Measurements from ENCODE around the gene FHIT.

The FHIT gene

DNA sequence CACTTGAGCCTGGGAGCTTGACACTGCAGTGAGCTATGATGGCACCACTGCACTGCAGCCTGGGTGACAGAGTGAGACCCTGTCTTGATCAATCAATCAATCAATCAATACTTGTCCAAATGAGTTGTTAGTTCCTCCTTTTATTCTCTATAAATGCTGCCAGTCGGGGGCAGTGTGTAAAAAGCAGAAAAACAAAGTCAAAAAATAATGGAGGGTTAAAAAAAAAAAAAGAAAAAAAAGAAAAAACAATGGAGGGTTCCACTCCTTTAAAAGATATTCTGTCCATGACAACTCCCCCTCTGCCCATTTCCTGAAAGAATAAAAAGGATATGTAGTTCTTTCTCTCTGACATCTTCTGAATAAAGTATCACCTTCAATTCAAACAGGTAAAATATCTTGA, 1068.6 kb downstream of the FHIT start:
- H3K4me3 ChIP-seq (ENCODE audit: low read depth, low read length) = no peak overlapping the region
- TF ChIP-seq CTCF (IDR thresholded peaks at IDR 0.05; ENCODE audit: borderline replicate concordance, insufficient read depth, low read depth, low read length) = no peak

- no peak for TF ChIP-seq CTCF (IDR thresholded peaks at IDR 0.05; ENCODE audit: borderline replicate concordance, insufficient read depth, low read depth, low read length)
- H3K4me3 ChIP-seq (ENCODE audit: low read depth, low read length) = no peak overlapping the region
Observed at GRCh38 chr3:60178931-60179653, 1072.2 kb downstream of the FHIT start.

GRCh38 chr3:60177726-60178125, 1073.5 kb downstream of the FHIT start:
- TF ChIP-seq CTCF (IDR thresholded peaks at IDR 0.05; ENCODE audit: borderline replicate concordance, insufficient read depth, low read depth, low read length) = no peak
- no peak overlapping the region for H3K4me3 ChIP-seq (ENCODE audit: low read depth, low read length)

DNA sequence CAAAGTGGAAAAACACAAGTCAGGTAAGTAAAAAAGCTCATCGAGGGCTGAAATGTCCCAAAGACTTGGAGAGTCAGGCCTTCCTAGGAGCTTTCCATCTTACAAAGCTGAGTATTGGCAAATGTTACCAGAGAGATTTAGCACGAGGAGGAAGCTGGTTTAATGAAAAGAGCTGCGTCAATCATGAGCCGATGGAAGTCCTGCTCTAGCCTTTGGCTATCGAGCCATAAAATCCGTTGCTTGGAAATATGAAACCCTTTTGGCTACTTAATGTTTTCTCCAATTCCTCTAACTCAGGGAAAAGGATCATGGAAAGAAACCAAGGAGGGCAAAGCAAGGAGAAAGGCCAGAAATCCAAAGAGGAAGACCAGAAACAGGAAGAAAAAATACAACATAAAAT, 1074.6 kb downstream of the FHIT start:
- TF ChIP-seq CTCF (IDR thresholded peaks at IDR 0.05; ENCODE audit: borderline replicate concordance, insufficient read depth, low read depth, low read length) = no peak
- H3K4me3 ChIP-seq (ENCODE audit: low read depth, low read length) = no peak overlapping the region

- TF ChIP-seq CTCF (IDR thresholded peaks at IDR 0.05; ENCODE audit: borderline replicate concordance, insufficient read depth, low read depth, low read length) = no peak
- no peak overlapping the region for H3K4me3 ChIP-seq (ENCODE audit: low read depth, low read length)
Observed at GRCh38 chr3:60175680-60176079, 1075.6 kb downstream of the FHIT start.

GRCh38 chr3:60169755-60170154, 1081.5 kb downstream of the FHIT start:
- no peak overlapping the region for H3K4me3 ChIP-seq (ENCODE audit: low read depth, low read length)
- no peak for TF ChIP-seq CTCF (IDR thresholded peaks at IDR 0.05; ENCODE audit: borderline replicate concordance, insufficient read depth, low read depth, low read length)

DNA sequence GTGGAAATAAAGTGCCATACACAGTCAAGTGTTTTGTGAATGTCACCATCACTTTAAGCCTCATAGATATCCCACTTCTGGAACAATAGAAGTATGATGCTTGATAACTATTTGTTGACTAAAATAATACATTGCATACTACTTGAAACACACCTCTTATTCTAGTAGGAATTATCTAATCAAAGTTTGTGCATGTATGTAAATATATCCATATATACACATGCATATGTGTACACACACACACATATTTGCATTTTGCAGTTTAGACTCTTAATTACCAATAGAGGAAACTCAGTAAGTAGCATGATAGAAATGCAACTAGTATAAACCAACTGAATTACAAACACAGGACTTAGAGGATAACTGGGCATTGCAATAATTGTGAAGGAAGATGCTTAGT, 1084.1 kb downstream of the FHIT start:
- no peak overlapping the region for H3K4me3 ChIP-seq (ENCODE audit: low read depth, low read length)
- TF ChIP-seq CTCF (IDR thresholded peaks at IDR 0.05; ENCODE audit: borderline replicate concordance, insufficient read depth, low read depth, low read length) = no peak
